HG03378 (cell line): ENCODE data around the gene CHIT1.

Experiments
- ATAC-seq: cut with Tn5 transposase; IDR thresholded peaks from one replicate; pipeline ENCODE4 v1.9.1; 2021; ENCODE audit warnings: mild to moderate bottlenecking, moderate library complexity; ENCODE audit not compliant: unreplicated experiment

The CHIT1 gene

DNA sequence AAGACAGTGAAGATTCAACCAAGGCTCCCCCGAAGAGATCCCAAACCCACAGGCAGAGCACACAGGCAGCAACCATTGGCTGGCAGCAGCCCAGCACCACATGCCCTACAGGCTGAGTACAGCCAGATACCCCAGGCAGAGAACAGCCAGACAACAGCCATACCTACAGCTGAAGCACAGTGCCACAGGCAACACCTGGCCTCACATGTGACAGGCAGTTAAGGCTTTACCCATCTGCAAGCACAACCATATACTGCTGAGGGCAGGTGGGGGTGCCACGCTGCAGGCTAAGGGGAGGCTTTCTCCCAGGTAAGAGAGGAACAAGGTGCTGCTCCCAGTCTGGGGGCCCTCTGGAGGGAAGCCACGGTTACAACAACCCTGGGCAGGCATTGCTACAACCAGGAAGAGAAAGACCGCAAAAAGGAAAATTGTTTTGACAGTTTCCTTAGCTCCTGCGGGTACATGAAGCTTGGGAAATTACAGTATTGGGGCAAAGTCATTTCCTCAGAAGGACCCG is 12.3 kb downstream of the CHIT1 start:
- ATAC-seq = no peak

GRCh38 chr1:203216274-203217138 is 13.0 kb downstream of the CHIT1 start:
- no peak for ATAC-seq

DNA sequence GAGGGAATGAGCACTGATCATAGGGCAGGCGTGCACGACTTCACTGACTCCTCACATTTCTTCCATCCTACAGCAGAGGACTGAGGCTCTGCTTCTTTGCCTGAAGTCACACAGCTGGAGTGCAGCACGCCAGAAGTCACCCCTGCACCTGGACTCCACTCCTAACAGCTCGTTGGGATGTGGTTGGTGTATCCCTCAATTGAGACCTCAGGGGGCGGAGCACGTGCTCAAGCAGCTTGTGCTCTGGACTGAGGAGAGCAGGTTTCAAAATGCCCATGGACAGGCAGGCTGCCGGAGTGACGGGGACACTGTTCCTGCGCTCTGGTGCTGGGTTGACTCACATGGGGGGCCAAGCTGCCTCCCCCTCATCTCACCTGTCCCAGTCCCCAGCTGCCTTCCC is 13.9 kb downstream of the CHIT1 start:
- ATAC-seq = no peak

DNA sequence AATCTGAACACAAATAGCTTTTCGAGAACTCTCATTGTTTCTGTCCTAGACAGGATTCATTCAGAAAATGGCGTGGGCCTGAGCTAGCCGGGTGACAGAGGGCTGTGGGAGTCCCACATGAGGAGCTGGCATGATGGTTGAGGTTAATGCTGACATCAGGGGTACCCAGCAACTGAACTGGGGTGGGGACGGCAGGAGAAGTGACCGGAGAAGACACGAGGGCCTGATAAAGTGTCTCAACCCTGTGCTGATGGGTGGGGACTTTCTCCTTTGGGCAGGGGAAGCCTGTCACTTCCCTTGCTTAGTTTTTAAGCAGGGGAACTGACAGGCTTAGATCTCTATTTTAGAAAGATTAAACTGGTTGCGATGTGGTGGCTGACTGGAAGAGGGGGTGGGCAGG is 14.6 kb downstream of the CHIT1 start:
- ATAC-seq = no peak

GRCh38 chr1:203213126-203213525 is 16.3 kb downstream of the CHIT1 start:
- ATAC-seq = no peak

- no peak for ATAC-seq
Observed at GRCh38 chr1:203211812-203212211, 17.7 kb downstream of the CHIT1 start.

GRCh38 chr1:203210988-203211387 is 18.5 kb downstream of the CHIT1 start:
- no peak for ATAC-seq

GRCh38 chr1:203210350-203210749 is 19.1 kb downstream of the CHIT1 start:
- no peak for ATAC-seq

GRCh38 chr1:203208181-203208580 is 21.3 kb downstream of the CHIT1 start:
- no peak for ATAC-seq

DNA sequence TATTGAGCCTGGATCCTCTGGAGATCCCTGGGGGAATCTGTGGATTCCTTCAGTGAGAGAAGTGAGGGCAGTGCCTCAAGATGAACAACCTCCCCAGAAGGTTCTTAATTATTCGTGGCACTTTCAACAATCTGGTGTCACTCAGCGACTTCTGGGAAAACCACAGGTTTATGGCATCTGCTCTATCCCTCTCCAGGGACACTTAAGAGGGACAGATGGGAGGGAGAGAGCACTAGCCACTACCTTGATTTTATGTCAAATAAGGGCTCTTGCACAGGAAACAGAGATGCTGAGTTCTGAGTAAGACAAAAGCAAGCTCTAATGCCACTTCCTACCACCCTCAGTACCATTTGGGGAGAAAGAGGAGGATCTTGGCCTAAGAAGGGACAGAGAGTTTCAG is 21.7 kb downstream of the CHIT1 start:
- no peak for ATAC-seq

GRCh38 chr1:203206129-203206687 is 23.3 kb downstream of the CHIT1 start:
- ATAC-seq = no peak

GRCh38 chr1:203204756-203205155 is 24.7 kb downstream of the CHIT1 start:
- no peak for ATAC-seq

DNA sequence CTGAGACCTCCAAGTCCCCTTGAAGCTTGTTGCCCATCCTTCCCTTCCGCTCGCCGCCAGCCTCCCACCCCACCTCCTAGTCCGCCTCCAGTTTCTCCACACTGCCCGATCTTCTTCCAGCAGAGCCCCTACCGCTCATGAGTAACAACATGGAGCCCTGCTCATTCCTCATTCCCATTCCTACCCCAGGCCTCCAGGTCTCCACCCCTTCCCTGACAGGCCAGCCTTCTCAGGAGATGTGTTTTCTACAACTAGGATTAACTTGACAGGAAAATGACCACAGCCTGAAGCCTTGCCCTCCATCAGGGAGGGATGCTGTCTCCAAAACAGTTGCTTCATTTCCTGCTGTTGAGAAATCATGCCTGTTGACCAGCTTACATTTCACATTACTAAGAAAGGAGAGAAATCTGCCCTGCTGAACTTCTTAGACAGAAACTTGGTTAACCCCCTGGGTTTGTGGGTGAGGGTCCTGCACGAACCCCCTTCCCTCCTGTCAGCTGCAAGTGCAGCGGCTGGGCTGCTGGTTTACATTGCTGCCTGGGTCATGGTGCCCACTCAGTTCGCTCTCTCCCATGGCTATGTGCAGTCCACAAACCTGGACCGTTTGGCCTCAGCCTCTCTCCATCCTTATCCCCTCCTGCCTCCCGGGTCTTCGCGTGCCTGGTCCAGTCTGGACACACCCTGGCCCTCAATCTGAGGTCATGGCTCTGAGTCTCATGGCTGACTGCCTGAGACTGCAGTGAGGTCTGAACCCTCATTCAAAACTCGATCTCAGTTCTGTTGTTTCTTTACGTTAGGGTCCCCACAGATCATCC is 26.8 kb downstream of the CHIT1 start:
- ATAC-seq = no peak

GRCh38 chr1:203201516-203202205 is 27.8 kb downstream of the CHIT1 start:
- no peak for ATAC-seq

DNA sequence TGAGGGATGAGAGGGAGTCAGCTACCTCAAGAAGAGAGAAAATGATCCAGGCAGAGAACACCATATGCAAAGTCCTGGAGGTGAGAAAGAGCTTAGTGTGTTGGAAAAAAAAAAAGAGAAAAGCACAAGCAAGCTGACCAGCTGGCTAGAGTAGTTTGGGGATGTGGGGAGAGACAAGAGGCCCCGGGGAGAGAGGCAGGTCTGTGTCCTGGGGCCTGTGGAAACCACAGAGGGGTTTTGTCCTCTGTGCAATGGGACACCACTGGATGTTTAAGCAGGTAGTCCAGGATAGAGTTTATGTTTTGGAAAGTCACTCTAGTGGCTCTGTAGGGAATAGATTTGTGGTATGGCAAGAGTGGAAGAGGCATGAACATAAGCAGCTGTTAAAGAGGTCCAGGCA is 28.6 kb downstream of the CHIT1 start:
- ATAC-seq = no peak

DNA sequence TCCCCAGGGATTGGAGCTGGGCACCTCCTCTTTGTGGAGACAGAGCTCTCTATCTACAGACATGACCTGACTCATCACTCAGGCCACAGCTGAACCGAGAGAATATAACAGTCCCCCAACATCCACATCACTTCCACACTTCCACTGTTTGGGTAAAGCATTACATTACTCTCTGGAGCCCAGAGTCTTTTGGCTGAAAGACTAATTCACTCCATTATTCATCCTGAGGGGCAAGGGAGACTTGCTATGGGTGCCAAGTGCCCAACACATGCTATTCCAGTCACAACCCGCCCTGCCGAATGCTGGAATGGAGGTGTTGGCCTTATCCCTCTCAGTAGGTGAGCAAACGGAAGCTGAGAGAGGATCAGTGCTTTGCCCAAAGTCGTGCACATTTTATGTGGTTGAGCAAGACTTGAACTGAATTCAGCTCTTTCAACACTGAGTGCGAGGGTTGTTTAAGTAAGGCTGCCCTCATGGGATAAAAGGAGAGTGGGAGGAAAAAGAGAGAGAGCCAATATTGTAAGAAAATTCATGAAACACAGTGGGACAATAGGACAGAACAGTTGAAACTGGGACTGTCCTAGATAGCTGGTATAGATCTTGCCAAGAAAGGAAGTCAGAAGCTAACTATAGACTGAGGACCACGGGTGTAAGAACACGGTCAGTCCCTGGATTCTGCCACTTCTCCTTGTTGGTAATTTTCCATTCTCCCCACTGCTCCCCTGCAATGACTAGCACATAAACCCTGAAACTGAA is 29.5 kb downstream of the CHIT1 start:
- no peak for ATAC-seq

- ATAC-seq = no peak
Observed at GRCh38 chr1:203199481-203199815, 30.0 kb downstream of the CHIT1 start.

- ATAC-seq = no peak
Observed at GRCh38 chr1:203199002-203199401, 30.5 kb downstream of the CHIT1 start.

DNA sequence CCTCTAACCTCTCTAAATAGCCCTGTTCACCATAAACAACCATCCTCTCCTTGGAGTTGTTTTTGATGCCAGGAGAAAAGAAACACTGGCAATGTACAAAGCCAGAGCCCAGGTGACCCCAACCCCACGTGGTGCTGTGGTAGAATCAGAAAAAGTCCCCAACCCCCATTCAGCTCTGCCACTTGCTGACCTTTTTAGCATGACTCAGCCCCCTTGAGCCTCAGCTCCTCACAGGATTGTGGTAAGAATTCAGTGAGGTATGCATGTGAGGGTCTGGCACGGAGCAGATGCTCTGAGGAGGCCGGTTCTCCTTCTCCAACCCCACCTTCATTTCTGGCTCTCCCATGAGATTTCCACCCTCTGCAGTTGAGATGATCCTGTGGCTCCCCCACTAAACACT is 31.8 kb downstream of the CHIT1 start:
- no peak for ATAC-seq

DNA sequence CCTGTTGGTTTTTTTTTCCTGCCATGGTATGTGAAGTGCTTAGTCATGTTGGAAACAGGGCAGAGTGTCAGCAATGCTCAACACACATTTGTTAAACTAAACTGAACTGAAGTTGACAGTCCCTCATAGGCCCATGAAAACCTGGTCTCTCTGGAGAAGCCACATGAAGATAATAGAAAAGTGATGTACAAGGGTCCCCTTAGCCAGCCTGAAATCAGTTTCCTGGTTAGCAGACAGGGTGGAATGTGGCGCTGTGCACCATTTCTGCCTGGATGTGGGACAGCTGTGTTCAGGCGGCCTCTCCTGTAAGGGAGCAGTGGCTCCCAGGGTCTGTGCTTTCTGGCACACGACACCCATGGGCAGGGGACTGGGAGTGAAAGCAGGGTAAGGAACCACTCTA is 33.1 kb downstream of the CHIT1 start:
- ATAC-seq = no peak
